Ureter (tissue), 1 donor: ENCODE measurements around the gene CAMK1G. TPM values are rescaled to one million over a fixed set of nuclear protein-coding genes. Genes with fewer than 3 reads are reported as not detected.

Experiments
- DNase-seq: peaks from one replicate; pipeline ENCODE4 v3.0.0-alpha.2; 2020; ENCODE audit warnings: low spot score
- total RNA-seq: library from RNA; stranded (reverse); gene quantifications from one replicate; pipeline ENCODE4 v1.2.4, GENCODE V29; 2023
- donor health status: DM: yes; HTN: yes; CAD: no.

CAMK1G gene
- total RNA-seq, 1 donor from 2014 or later = 0.68 TPM

- DNase-seq = no peak
Measured at GRCh38 chr1:209662879-209663327, 79.4 kb downstream of the CAMK1G start.

Other genes with a start within 250 kb of the CAMK1G start
- 58.5 TPM for gene LAMB3, start 68.7 kb downstream of the CAMK1G start, total RNA-seq
- gene G0S2, start 91.7 kb downstream of the CAMK1G start, total RNA-seq = 7.7 TPM
- 4.1 TPM for gene HSD11B1, start 121.1 kb downstream of the CAMK1G start, total RNA-seq
- gene TRAF3IP3, start 172.3 kb downstream of the CAMK1G start, total RNA-seq = 6.2 TPM
- 3.5 TPM for gene C1orf74, start 200.8 kb downstream of the CAMK1G start, total RNA-seq
- 102 TPM for gene IRF6, start 222.4 kb downstream of the CAMK1G start, total RNA-seq
- gene UTP25, start 244.3 kb downstream of the CAMK1G start, total RNA-seq = 13.8 TPM